GM12878 (cell line): ENCODE results near the gene MASP1.

Source experiments
- BRCA1 ChIP-seq: IDR thresholded peaks from 2 replicates; pipeline ENCODE4 v1.6.1; 2011; ENCODE audit warnings: low read depth, low read length, improper control_type of control experiment
- ESRRA ChIP-seq: IDR thresholded peaks from 2 replicates; pipeline ENCODE4 v1.6.1; 2012; ENCODE audit warnings: mild to moderate bottlenecking, low read length, improper control_type of control experiment
- HCFC1 ChIP-seq: fragments of 150-350 bp; IDR thresholded peaks from 2 replicates; pipeline ENCODE4 v1.6.1; 2014; ENCODE audit warnings: low read length
- KDM1A ChIP-seq: fragments of 200-600 bp; sonication (generic); IDR thresholded peaks from 2 replicates; pipeline ENCODE4 v1.6.1; 2016; ENCODE audit warnings: borderline replicate concordance
- NFYB ChIP-seq: IDR thresholded peaks from 2 replicates; pipeline ENCODE4 v1.6.1; 2011; ENCODE audit warnings: low read depth, mild to moderate bottlenecking, low read length, improper control_type of control experiment, moderate library complexity; ENCODE audit not compliant: insufficient read depth
- NRF1 ChIP-seq: conservative IDR thresholded peaks from 2 replicates; pipeline ENCODE4 v1.6.1; 2011; ENCODE audit warnings: mild to moderate bottlenecking, low read depth, low read length, improper control_type of control experiment
- SIN3A ChIP-seq: IDR thresholded peaks from 2 replicates; pipeline ENCODE4 v1.6.1; 2012; ENCODE audit warnings: low read depth, low read length, improper control_type of control experiment
- SP1 ChIP-seq: IDR thresholded peaks from one replicate; pipeline ENCODE4 v1.6.1; 2011; ENCODE audit warnings: low read depth, low read length
- TBL1XR1 ChIP-seq: IDR thresholded peaks from 2 replicates; pipeline ENCODE4 v1.6.1; 2012; ENCODE audit warnings: low read depth, low read length, improper control_type of control experiment
- ZNF622 ChIP-seq: fragments of 450-650 bp; IDR thresholded peaks from 2 replicates; pipeline ENCODE4 v1.6.1; 2017; ENCODE audit warnings: mild to moderate bottlenecking, inconsistent platforms
- TF ChIP-seq, protein P1 (sequence below), 3 experiments: IDR thresholded peaks in 2 of 3; conservative IDR thresholded peaks in 1 of 3; 2 replicates each; pipeline ENCODE4 v1.5.1; 2011; ENCODE audit warnings: low read depth in 3 of 3, low read length in 3 of 3, mild to moderate bottlenecking in 3 of 3, control low read depth in 2 of 3, moderate library complexity in 2 of 3, inconsistent platforms in 1 of 3, mixed read lengths in 1 of 3; ENCODE audit not compliant: control insufficient read depth in 2 of 3, insufficient read depth in 1 of 3; ENCODE audit errors: extremely low read depth in 1 of 3
- TF ChIP-seq, protein P2 (sequence below): fragments of 450-650 bp; IDR thresholded peaks from 2 replicates; pipeline ENCODE4 v1.6.1; 2018; ENCODE audit warnings: borderline replicate concordance, mild to moderate bottlenecking; ENCODE audit not compliant: partially characterized antibody
- TF ChIP-seq, protein P3 (sequence below): IDR thresholded peaks from 2 replicates; pipeline ENCODE4 v1.6.1; 2011; ENCODE audit warnings: low read depth, low read length, improper control_type of control experiment, borderline replicate concordance

DNA sequence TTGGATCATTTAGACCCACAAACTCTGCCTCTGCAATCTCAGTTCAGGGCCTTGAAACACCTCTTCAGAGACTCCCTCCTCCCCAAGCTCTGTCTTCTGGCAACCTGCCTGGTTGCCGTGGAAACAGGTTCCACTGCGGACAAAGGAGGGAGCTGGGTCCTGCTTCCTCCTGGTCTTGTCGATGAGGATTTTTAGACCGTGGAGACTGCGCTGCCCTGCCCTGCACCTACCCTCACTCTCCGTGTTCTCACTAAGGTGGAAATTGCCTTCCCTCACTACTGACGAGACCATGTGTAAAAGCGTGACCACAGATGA is 94.2 kb downstream of the MASP1 start, which contains the start of gene RTP1:
- TF ChIP-seq SP1, result no peak
- TF ChIP-seq, protein P1, sequence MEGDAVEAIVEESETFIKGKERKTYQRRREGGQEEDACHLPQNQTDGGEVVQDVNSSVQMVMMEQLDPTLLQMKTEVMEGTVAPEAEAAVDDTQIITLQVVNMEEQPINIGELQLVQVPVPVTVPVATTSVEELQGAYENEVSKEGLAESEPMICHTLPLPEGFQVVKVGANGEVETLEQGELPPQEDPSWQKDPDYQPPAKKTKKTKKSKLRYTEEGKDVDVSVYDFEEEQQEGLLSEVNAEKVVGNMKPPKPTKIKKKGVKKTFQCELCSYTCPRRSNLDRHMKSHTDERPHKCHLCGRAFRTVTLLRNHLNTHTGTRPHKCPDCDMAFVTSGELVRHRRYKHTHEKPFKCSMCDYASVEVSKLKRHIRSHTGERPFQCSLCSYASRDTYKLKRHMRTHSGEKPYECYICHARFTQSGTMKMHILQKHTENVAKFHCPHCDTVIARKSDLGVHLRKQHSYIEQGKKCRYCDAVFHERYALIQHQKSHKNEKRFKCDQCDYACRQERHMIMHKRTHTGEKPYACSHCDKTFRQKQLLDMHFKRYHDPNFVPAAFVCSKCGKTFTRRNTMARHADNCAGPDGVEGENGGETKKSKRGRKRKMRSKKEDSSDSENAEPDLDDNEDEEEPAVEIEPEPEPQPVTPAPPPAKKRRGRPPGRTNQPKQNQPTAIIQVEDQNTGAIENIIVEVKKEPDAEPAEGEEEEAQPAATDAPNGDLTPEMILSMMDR (IDR thresholded peaks at IDR 0.05 in 2 of 3, conservative IDR thresholded peaks at IDR 0.05 in 1 of 3; ENCODE audit: control insufficient read depth in 2 of 3, extremely low read depth in 1 of 3, insufficient read depth in 1 of 3, low read depth in 3 of 3, low read length in 3 of 3), result no peak
- no peak for TF ChIP-seq TBL1XR1
- TF ChIP-seq BRCA1, result no peak
- no peak for TF ChIP-seq KDM1A
- TF ChIP-seq, protein P2, sequence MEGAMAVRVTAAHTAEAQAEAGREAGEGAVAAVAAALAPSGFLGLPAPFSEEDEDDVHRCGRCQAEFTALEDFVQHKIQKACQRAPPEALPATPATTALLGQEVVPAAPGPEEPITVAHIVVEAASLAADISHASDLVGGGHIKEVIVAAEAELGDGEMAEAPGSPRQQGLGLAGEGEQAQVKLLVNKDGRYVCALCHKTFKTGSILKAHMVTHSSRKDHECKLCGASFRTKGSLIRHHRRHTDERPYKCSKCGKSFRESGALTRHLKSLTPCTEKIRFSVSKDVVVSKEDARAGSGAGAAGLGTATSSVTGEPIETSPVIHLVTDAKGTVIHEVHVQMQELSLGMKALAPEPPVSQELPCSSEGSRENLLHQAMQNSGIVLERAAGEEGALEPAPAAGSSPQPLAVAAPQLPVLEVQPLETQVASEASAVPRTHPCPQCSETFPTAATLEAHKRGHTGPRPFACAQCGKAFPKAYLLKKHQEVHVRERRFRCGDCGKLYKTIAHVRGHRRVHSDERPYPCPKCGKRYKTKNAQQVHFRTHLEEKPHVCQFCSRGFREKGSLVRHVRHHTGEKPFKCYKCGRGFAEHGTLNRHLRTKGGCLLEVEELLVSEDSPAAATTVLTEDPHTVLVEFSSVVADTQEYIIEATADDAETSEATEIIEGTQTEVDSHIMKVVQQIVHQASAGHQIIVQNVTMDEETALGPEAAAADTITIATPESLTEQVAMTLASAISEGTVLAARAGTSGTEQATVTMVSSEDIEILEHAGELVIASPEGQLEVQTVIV, result no peak
- no peak for TF ChIP-seq ZNF622
- no peak for TF ChIP-seq NRF1
- no peak for TF ChIP-seq ESRRA
- TF ChIP-seq NFYB, result no peak
- TF ChIP-seq SIN3A, result no peak
- TF ChIP-seq, protein P3, sequence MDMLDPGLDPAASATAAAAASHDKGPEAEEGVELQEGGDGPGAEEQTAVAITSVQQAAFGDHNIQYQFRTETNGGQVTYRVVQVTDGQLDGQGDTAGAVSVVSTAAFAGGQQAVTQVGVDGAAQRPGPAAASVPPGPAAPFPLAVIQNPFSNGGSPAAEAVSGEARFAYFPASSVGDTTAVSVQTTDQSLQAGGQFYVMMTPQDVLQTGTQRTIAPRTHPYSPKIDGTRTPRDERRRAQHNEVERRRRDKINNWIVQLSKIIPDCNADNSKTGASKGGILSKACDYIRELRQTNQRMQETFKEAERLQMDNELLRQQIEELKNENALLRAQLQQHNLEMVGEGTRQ, result no peak
- no peak for TF ChIP-seq HCFC1
